GM21515 (cell line): Measurements from ENCODE around the gene PRR33.
"Not testable (repeated sequence)": the region's sequence is repeated elsewhere in the genome, so short reads cannot be mapped to it uniquely, and the experiment has no call there.

ENCODE experiments used
- ATAC-seq: cut with Tn5 transposase; IDR thresholded peaks from one replicate; pipeline ENCODE4 v1.9.1; 2021; ENCODE audit not compliant: unreplicated experiment

The PRR33 gene

DNA sequence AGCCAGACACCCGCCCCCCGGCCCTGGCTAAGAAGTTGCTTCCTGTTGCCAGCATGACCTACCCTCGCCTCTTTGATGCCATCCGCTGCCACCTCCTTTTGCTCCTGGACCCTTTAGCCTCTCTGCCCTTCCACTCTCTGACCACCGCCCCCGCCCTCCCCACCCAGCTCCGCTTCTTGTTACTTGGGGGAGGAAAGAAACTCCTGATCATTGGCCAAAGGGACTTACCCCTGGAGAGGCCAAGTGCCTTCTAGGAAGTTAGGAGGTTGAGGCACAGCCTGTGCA lies at the start of gene PRR33:
Gene PRR33 (minus strand): TSS at position 65 of the 285 bp plus-strand sequence. CDS start 1,311 bp downstream, outside the sequence.
- ATAC-seq: no peak

DNA sequence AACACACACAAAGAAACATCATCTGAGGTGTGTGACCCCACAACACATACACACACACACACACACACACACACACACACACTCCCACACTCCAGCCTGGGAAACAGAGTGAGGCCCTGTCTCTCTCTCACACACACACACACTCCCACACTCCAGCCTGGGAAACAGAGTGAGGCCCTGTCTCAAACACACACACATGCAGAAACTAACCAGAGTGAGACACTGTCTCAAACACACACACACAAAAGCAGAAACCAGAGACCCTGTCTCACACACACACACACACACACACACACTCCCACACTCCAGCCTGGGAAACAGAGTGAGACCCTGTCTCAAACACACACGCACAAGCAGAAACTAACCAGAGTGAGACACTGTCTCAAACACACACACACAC lies 48.1 kb upstream of the PRR33 start:
- ATAC-seq: not testable (repeated sequence)

DNA sequence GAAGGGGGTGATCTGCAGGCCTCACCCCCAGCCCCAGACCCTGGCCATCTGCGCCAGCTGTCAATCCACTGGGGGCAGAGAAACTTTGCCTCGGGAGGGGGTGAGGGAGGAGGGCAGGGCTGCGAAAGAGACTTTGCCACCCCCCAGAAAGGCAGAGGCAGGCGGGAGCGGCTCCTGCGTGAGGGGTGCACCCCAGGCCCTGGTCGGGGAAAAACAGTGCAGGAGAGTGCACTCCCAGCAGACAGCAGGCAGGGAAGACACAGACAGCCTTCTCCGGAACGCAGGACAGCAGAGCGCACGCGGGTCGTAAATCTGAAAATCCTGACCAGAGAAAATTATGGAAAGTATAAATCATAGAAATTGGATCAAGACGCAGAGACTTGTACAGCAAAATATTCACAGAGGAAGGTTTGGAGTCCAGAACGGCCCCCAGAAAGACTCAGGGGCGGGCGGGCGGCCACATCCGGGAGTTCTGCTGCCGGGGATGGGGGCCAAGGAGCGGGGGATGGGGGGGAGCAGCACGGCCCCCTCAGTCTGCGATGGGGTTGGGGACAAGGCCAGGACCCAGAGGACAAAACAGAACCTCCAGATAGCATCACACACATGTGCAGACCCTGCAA lies 47.4 kb upstream of the PRR33 start:
- ATAC-seq: no peak

DNA sequence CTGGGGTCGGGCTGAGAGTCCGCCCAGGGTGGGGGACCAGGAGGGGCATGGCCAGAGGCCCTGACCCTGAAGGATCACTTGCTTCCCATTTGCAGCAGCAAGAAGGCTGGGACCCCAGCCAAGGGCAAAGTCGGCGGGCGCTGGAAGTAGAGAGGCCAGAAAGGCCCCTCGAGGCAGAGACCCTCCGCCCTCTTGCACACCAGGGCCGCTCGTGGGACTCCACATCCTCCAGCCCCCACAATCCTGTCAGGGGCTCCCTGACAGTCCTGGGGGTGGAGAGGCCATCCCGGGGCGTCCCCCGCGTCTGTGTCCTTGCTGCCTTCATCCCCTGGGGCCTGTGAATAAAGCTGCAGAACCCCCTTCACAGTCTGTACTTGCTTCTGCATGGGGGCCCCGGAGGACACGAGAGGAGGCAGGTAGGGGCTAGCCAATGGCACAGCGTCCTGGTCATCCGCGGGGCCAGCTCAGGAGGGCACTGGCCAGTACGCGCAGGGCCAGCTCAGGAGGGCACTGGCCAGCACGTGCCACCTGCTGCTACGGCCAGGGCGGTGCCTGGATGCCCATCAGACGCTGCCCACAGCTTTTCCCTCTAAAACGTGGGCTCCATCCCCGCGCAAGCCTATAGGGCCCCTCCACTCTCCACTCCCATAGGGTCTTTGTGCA lies 46.8 kb upstream of the PRR33 start:
- ATAC-seq: no peak

DNA sequence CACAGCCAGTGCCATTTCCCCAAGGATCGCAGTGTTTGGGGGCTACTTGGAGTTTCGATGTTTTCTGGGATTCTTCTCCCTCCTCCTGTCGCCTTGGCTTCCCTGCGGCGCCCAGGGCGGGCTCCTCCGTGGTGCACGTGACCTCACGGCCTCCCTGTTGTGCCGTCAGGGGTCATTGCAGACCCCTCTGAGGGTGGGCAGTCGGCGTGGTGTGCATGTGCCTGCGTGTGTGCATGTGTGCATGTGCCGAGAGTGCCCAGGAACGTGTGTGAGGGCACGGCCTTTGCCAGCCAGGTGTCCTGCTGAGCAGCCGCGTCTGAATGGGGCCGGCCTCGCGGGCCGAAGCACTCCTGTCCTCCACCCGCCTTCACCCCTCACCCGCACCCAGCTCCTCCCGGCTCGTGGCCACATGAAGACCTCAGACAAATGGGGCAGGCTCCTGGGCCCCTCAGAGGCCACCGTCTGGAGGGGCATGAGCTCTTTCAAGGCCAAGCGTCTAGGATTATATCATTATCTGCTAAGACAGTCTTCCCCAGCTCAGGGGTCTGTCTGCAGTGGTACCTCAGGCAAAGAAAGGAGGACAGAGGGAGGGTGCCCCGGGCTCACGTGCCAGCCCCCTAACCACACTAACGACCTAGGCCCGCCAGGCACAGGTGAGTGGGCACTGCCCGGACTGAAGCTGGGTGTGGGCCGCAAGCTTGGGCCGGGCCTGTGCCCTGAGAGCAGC lies 46.1 kb upstream of the PRR33 start:
- no peak for ATAC-seq

DNA sequence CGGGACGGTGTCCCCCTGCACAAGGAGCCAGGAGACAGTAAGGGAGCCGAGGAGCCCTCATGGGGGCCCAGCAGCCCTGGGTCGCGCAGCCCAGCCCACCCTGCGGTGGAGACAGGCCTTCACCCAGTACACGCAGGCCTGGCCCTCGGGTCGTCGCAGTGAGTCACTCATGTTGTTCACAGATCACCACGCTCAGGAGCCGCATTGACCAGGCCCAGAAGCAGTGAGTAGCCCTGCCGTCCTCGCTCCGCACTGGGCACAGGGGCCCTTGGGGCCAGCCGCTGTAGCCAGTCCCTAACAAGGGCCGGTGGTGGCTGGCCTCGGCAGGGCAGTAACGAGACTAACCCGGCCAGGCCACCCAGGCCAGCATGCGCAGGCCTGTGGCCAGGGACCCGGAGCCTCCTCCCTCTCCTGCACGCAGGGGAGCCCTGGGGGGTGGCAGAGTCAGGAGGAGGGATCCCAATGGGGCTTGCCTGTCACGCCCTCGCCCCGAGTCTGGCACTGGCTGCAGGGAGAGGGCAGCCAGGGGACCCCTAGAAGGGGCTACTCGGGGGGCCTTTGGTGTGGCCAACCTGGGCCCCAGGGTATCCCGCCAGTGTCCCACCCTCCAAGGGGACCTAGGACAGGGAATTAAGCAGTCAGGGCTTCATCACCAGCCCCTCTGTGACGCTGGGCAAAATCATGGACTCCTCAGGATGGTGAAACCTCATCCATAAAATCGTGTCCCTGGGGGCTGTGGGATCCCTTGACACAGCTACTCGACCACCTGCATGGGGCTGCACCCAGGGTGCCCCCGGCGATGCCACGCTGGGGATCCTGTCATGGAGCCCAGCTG lies 45.3 kb upstream of the PRR33 start:
- no peak for ATAC-seq

DNA sequence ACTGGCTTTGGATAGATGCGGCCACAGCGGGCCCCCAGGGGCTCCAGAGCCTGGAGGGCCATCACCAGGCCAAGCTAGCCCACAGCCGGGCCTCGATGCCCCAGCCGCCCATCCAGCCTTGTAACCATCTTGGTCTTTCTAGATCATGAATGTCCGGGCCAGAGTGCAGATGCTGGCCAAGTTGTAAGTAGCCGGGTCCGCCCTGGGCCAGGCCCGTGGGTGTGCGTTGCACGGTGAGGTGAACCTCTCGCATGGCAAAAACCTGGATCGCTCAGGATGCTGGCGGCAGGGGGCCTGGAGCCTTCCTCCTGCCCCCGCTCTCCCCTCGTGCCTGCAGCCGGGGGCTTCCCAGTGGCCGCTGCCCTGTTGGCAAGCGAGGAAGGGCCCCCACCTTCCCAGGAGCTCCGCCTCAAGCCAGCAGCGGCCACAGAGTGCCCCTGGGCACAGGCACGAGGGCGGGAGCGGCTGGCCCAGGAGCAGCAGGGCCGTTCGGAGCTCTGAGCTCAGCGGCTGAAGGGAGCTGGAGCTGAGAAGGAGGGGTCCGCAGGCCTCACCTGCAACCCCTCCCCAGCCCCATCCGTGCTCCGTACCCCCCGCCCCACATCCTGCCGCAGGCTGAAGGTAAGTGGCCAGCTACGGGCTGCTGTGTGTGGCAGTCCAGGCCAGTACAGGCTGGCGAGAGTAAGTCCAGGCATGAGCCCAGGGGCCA lies 44.5 kb upstream of the PRR33 start:
- no peak for ATAC-seq

DNA sequence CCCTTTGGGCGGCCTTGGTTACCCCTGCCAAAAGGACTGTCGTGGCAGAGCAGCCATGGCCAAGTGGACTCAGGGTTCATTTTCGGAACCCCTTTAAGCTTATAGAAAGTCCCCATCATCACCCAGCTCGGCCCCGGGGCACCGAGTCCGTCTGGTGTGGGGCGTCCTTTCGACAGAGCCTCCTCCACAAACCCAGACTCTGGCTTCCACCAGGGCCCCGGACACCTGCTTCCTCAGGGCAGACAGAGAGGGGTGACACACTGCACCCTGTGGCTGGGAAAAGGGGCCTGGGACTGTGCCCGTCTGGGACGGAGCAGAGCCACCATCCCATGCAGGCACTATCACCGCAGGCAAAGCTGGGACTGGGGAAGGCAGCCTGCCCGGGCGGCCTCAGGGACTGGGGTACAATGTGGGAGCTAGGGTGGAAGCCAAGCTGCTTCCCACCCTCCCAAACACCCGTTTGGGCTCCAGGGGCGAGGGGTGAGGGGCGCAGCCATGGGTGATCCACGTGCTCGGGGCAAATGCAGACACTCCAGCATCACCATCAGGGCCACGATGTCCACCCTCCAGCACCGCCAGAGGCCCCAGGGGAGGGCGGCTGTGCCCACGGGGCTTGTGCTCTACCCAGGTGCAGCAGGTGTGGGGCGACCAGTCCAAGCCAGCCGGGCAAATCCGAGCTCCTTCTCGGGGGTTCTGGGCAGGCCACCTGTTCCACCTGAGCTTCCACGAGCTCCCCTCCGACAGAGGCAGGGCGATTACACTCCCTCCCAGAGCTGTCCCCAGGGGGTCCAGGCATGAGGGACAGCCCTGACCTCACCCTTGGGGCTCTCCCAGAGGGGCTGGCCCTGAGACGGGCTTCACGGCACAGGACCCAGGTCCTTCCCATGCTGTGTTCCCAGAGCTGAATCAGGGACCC lies 43.7 kb upstream of the PRR33 start:
- ATAC-seq: no peak

DNA sequence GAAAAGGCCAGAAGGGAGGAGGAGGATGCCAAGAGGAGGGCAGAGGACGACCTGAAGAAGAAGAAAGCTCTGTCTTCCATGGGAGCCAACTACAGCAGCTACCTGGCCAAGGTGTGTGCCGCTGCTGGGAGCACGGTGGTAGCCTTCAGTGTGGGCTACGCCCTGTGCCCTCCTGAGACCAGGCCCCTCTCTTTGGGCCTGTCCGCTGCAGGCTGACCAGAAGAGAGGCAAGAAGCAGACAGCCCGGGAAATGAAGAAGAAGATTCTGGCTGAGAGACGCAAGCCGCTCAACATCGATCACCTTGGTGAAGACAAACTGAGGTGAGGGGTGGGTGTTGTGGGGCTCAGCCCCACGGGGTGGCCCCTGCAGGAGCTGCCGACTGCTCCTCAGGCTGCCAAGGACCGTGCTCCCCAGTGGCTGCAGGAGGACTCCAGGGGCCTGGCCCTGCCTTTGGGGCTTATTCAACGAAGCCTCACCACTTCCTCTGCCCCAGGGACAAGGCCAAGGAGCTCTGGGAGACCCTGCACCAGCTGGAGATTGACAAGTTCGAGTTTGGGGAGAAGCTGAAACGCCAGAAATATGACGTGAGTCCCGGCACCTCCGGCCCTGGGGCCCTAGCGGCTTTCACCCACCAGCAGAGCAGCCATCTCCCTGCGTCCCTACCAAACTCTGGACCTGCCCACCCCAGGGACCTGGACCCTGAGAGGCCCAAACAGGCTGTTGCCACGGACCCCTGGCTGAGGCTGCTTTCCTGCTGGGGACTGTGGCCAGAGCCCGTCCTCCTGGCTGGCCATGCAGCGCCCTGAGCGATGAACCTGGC lies 42.9 kb upstream of the PRR33 start:
- no peak for ATAC-seq

DNA sequence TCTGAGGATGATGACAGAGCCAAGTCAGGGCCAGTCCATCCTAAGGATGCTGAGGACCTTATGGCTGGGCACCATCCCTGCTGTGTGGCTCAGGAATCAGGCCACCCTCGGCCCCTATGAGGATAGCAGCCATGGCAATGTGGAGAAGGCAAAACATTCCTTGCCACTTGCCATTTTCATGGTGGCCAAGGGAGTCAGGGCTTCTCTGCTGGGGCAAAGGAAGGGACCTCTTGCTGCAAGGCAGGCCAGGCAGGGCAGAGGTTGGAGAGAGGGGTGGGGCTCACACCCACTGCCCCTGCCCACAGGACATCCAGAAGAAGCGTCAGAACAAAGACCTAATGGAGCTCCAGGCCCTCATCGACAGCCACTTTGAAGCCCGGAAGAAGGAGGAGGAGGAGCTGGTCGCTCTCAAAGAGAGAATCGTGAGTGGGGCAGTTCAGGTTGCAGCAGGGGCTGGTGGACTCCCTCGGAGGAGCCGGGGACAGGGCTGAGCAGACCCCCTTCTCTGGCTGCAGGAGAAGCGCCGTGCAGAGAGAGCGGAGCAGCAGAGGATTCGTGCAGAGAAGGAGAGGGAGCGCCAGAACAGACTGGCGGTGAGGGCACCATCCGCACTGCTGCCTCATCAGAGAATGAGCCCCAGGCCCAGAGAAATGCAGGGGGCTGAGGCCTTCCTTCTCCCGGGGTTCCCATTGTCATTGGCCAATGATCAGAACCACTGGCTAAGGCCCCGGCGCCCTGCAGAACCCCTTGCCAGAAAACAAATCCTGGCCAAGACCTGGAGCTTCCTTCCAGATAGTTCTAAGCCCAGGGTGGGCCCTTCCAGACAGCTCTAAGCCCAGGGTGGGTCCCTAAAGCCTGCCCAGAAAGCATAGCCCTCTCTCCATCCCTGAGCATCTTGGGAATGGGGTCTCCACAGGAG lies 42.0 kb upstream of the PRR33 start:
- ATAC-seq: no peak

DNA sequence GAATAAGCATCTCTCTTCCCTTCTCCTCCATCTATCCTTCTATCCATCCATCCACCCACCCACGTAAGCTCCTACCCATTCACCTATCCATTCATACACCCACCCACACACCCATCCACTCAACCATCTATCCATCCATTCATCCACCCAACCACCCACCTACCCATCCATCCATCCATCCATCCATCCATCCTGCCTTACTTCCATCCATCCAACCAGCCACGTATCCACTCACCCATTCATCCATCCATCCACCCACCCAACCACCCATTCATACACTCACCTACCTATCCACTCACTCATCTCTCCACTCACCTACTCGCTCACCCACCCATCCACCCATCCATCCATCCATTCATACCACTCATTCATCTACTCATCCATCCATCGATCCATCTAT lies 41.0 kb upstream of the PRR33 start:
- ATAC-seq: no peak

DNA sequence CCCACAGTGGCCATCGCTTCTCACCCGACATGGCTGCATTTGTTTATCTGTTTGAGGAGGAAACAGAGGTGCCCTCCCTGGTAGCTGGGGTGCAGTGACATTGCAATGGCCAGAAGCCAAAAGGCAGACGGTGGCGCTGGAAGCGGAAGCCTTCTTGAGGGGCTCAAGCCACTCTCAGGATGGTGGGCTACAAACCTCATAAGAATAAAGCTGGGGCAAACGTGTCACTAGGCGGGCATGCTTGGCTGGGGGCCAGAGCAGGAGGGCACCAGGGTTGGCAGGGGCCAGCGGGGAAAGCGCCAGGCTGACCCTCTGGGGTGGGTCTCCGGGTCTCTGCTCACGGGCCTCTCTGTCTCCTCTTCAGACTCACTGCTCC lies 40.4 kb upstream of the PRR33 start:
- no peak for ATAC-seq

DNA sequence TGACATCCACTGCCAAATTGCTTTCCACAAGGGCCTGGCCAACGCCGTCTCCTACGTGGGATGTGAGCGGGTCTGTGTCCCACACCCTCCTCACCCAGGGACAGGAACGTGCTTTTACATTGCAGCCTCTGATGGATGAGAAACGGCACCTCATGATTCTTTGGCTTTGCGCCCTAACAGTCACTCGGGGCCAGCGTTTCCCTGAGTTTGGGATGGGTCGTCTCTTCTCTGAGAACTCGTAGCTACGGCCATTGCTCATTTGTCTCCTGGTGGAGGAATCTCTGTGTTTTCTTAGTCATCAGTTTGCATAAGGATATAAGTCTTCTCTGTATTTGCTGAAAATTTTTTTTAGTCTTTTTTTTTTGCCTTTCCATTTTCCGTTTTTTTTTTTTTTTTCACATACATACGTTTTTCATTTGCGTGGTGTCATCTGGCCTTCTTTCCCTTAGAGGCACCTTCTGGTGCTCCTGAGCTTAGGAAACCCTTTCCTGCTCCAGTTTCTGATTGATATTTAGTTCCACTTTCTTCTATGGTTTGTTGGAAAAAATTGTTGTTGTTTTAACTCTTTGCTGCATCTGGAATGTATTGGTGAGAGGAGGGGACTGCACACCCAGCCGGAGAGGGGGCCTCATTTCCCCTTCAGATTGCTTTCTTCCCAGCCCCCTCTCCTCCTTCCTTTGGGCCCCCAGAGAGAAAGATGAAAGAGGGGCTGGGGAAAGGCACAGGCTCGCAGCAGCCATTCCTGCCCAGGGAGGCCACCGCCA lies 39.8 kb upstream of the PRR33 start:
- ATAC-seq: no peak

DNA sequence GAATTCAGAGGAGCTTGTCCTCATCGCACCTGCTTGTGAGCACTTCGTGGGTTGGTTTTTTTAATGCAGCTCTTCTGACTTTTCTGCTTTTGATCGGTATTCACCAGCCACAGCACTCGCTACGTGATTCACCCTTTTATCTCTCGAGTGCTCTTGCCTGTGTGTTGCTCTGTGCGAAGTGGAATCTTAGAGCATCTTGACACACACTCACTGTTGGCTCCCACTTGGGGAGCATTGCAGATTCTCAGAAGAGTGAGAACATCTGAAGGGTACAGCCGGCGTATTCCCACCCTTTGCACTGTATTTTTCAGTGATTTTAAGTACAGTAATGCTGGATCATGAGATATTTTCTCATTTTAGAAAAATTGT lies 38.8 kb upstream of the PRR33 start:
- no peak for ATAC-seq

DNA sequence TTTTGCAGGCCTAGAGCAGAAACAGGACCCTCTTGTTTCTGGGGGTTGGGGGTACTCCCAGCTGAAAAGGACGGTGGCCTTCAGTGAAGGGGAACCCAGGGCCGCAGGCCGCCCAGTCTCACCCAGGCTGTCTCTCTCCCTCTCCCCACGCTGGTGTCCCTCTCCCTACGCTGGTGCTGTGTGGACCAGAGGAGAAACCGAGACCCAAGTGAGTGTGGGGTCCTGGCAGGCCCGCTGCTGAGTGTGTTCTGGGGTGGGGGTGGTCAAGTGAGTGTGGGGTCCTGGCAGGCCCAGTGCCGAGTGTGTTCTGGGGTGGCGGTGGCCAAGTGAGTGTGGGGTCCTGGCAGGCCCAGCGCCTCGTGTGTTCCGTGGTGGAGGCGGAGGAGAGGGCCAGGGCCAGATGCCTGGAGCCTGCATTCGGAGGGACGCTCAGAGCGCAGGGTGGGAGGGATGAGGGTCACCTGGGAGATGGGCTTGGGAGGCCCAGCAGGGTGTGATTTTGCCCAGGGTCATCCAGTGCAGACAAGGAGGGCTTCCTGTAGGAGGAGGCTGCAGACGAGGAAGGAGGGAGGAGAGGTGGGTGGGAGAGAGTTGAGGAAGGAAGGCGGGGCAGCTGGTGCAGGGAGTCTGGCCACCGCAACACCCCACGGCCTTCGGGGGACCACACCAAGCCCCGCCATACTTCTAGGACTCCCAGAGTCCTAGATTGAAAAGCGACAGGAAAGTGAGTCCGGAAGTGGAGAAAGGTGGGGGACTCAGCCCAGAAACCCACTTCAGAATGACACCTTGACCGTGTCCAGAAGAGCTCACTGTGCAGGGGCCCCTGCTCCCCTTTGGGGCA lies 38.1 kb upstream of the PRR33 start:
- ATAC-seq: no peak

DNA sequence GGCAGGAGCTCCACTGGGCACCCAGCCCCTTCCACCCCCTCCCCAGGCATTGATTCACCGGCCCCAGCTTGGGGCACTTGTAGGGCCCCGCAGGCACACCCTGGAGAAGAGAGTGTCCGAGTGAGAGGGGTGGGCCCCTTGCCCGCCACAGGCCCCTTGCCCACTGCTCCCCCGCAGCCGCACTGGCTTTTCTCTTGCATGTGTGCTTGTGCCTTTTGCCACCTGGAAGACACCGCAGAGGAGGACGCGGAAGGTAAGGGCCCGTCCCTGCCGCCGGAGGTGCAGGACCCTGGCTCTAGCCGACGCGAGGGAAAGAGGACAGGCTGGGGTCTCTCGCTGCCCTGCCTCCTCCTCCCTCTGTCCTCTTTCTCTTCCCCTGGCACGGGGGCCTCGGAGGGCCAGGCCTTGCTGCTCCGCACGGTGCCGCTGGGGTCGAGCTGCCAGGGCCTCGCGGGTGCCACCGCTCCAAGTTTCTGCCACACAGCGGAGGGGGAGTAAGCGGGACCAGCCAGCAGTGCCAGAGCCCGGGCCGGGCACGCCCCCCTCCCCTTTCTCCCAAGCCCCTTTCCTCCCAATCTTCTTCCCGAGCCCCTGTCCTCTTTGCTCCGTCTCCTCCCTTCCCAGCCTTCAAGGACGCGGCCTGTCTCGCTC lies 37.3 kb upstream of the PRR33 start:
- ATAC-seq: no peak
